NCI-H2081 (cell line): ENCODE data around the gene B3GNT2.
"Not testable (repeated sequence)": the region's sequence is repeated elsewhere in the genome, so short reads cannot be mapped to it uniquely, and the experiment has no call there.

ENCODE experiments used
- DNase-seq, 2 experiments: peaks; one replicate each; lab custom pipeline; 2025; lab: John Stamatoyannopoulos, UW

Gene B3GNT2

GRCh38 chr2:62236499-62236898 lies 40.6 kb downstream of the B3GNT2 start:
- no peak for DNase-seq

DNA sequence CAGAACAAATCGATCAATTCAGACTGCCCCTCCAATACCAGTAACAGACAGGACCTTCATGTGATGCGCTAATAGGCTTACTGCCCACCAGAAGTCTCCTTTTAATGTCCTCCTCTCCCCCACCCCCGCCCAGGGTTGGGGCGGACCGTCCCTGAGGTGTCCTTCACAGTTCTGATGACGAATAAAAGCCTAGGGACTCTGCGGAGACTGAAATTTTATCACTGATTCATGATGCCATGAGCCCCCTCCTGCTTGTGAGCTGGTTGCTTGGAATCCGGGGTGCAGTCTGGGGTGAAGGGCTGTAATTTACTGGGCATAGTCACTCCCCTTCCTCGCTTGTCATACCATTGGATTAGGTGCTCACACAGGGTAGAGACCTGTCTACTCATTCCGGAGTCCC lies 42.3 kb downstream of the B3GNT2 start:
- no peak for DNase-seq

- DNase-seq: no peak
Measured at GRCh38 chr2:62240546-62240945, 44.6 kb downstream of the B3GNT2 start.

GRCh38 chr2:62243983-62244382 lies 48.1 kb downstream of the B3GNT2 start:
- DNase-seq: no peak

GRCh38 chr2:62248226-62248625 lies 52.3 kb downstream of the B3GNT2 start:
- DNase-seq: no peak

GRCh38 chr2:62250239-62250638 lies 54.3 kb downstream of the B3GNT2 start:
- DNase-seq: no peak

DNA sequence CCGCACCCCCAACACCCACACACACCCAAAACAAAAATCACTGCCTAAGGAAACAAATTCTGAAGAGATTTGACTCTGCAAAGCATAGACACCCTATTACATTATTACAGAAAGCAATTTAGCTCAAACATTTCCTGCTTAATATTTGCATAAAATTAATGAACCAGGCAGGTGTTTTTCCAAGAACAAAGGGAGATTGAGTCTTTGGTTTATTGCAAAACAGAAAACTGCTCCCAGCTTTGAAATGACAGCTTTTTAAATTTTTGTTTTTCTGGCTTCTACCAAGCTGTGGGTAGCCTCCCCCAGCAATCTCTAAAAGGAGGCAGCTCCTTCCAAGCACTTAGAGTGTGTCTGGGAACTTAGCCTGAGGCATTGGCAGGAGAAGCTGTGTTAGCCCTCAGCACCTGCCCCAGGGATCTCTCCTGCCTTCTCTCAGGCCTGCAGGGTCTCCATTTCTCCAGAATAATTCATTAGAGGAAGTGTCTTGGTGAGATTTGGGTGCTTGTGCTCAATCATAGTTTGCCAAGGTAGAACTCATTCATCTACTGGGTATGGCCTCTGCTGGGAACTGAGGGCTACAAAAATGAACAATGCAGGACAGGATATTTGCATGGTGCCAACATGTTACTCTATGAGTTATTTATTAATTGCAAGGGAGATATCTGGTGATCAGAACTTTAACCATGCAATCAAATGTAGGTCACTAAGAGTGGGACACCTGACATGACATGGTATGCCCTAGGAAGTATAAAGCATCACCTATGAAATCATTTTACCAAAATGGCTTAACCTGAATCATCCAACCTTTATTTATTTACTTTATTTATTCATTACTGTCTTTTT lies 58.7 kb downstream of the B3GNT2 start:
- no peak for DNase-seq

GRCh38 chr2:62257466-62257865 lies 61.6 kb downstream of the B3GNT2 start:
- DNase-seq: no peak

DNA sequence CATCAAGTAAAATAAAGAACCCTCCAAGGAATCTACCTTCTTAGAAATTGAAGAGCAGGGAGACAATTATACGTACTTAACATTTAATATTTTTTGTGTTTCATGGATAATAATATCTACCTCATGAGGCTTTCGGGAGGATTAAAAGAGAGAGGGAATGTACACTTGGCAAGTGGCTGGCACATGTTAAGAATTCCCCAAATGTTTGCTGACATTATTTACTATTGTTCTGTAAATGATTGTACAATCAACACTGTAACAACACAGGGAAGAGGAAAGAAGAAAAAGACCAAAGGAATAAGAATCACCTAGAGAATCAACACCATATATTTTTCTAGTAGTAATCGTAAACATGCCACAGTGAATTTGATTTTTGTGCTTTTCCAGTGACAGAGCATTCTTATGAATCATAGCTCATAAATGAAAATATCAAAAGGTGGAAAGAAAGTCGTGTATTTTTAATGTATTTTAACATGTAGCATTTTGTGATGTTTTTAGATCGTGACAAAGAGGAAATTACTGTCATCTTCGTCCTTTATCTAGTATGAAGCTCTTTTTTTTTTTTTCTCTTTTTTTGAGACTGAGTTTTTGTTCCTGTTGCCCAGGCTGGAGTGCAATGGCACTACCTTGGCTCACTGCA lies 67.3 kb downstream of the B3GNT2 start:
- DNase-seq: no peak

- no peak for DNase-seq
Measured at GRCh38 chr2:62264186-62264585, 68.3 kb downstream of the B3GNT2 start.

DNA sequence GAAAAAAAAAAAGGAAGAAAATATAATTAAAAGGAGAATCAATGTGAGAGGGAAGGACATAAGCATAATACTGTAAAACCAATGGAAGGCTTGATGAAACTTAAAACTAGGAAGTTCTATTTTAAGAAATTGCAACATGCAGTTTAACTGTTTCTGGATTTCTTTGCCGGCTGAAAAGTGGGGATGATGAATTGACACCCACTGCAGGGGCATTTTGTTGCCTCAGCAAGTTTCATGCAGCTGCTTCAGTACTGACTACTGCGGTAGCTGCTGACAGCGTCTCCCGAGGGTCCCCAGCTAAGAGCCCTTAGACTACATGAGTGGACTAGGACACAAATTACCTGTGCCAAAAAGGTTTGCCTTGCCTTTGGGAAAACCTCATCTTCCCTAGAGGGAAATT lies 69.2 kb downstream of the B3GNT2 start:
- no peak for DNase-seq

DNA sequence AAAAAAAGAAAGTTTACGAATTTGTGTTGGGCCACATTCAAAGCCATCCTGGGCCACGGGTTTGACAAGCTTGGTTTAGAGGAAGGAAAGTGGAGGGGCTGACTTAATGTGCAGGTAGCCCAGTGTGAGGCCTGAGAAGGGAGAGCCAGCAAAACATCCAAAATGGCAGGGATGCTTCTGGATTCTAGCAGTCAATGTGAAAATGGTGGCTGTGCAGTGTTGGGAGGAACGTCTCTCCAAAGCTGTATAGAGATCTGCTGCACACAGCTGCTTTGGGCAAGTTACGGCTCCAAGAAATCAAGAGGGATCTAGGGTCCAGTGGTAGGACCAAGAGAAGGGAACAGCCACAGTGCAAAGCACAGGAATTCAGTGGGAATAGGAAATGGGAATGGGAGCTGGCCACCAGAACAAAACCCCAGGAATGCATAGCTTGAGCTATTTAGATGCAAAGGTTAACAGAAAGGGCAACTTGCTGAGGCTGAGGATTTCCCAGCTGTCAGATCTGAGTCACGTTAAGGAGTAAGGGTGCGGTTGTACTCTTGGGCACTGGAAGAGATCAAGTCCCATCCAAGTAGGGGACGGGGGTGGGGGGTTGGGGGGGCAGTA lies 70.6 kb downstream of the B3GNT2 start:
- DNase-seq: no peak

- DNase-seq: no peak
Measured at GRCh38 chr2:62267696-62268095, 71.8 kb downstream of the B3GNT2 start.

DNA sequence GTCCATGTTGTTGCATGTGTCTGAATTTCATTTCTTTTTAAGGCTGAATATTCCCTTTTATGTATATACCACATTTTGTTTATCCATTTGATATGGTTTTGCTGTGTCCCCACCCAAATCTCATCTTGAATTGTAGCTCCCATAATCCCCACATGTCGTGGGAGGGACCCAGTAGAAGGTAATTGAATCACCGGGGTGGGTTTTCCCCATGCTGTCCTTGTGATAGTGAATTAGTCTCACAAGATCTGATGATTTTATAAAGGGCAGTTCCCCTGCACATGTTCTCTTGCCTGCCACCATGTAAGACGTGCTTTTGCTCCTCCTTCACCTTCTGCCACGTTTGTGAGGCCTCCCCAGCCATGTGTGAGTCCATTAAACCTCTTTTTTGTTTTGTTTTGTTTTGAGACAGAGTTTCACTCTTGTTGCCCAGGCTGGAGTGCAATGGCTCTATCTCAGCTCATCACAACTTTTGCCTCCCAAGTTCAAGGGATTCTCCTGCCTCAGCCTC lies 72.8 kb downstream of the B3GNT2 start:
- DNase-seq: not testable (repeated sequence)

- peak; percentile 17 to 27 for DNase-seq
Measured at GRCh38 chr2:62270728-62271127, 74.8 kb downstream of the B3GNT2 start.
